IMR-90 (cell line): Measurements from ENCODE around the gene FRY.

ENCODE experiments used
- CEBPB ChIP-seq: IDR thresholded peaks from 2 replicates; pipeline ENCODE4 v1.6.1; 2012; ENCODE audit warnings: low read depth, low read length, improper control_type of control experiment
- FOS ChIP-seq: fragments of 150-350 bp; IDR thresholded peaks from 2 replicates; pipeline ENCODE4 v1.6.1; 2016; ENCODE audit warnings: low read depth, low read length
- MAFK ChIP-seq: IDR thresholded peaks from 2 replicates; pipeline ENCODE4 v1.6.1; 2012; ENCODE audit warnings: low read depth, low read length, improper control_type of control experiment
- MAZ ChIP-seq: IDR thresholded peaks from 2 replicates; pipeline ENCODE4 v1.6.1; 2012; ENCODE audit warnings: low read depth, mild to moderate bottlenecking, low read length, improper control_type of control experiment, moderate library complexity, borderline replicate concordance
- NFE2L2 ChIP-seq: fragments of 150-350 bp; IDR thresholded peaks from 2 replicates; pipeline ENCODE4 v1.6.1; 2016; ENCODE audit warnings: low read depth, mild to moderate bottlenecking, low read length
- POLR2A ChIP-seq: IDR thresholded peaks from 2 replicates; pipeline ENCODE4 v1.6.1; 2012; ENCODE audit warnings: mild to moderate bottlenecking, low read depth, low read length
- TF ChIP-seq, protein P1 (sequence below): conservative IDR thresholded peaks from 2 replicates; pipeline ENCODE4 v1.5.1; 2012; ENCODE audit warnings: mild to moderate bottlenecking, low read depth, low read length, improper control_type of control experiment
- TF ChIP-seq, protein P2 (sequence below): fragments of 150-350 bp; IDR thresholded peaks from 2 replicates; pipeline ENCODE4 v1.6.1; 2017; ENCODE audit warnings: mild to moderate bottlenecking, antibody characterized with exemption, low read length, low read depth
- TF ChIP-seq, protein P3 (sequence below): fragments of 150-350 bp; IDR thresholded peaks from 2 replicates; pipeline ENCODE4 v1.6.1; 2016; ENCODE audit warnings: low read depth, mild to moderate bottlenecking, low read length, moderate library complexity, borderline replicate concordance

DNA sequence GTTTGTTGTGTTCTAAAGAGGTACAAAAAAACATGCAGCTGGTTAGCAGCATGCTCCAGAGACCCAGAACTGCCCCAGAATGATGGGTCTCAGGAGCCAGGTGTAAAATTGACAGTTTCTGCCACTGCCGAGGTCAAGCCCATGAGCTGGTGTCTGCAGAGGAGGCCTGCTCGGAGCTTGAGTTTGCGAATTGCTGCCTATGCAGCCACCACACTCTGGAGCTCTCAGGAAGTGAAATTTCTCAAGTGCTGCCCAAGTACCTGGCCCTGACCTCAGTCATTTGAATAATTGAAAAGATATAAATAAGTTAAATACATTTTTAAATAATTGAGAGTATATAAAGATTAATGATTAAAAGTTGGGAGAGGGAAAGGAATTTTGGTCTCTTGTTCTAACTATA, 217.2 kb downstream of the FRY start:
- TF ChIP-seq, protein P1, sequence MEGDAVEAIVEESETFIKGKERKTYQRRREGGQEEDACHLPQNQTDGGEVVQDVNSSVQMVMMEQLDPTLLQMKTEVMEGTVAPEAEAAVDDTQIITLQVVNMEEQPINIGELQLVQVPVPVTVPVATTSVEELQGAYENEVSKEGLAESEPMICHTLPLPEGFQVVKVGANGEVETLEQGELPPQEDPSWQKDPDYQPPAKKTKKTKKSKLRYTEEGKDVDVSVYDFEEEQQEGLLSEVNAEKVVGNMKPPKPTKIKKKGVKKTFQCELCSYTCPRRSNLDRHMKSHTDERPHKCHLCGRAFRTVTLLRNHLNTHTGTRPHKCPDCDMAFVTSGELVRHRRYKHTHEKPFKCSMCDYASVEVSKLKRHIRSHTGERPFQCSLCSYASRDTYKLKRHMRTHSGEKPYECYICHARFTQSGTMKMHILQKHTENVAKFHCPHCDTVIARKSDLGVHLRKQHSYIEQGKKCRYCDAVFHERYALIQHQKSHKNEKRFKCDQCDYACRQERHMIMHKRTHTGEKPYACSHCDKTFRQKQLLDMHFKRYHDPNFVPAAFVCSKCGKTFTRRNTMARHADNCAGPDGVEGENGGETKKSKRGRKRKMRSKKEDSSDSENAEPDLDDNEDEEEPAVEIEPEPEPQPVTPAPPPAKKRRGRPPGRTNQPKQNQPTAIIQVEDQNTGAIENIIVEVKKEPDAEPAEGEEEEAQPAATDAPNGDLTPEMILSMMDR = no peak
- TF ChIP-seq, protein P2, sequence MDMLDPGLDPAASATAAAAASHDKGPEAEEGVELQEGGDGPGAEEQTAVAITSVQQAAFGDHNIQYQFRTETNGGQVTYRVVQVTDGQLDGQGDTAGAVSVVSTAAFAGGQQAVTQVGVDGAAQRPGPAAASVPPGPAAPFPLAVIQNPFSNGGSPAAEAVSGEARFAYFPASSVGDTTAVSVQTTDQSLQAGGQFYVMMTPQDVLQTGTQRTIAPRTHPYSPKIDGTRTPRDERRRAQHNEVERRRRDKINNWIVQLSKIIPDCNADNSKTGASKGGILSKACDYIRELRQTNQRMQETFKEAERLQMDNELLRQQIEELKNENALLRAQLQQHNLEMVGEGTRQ = no peak
- no peak for TF ChIP-seq POLR2A
- TF ChIP-seq MAZ = no peak
- no peak for TF ChIP-seq CEBPB
- TF ChIP-seq NFE2L2 = no peak
- TF ChIP-seq FOS = no peak
- TF ChIP-seq, protein P3, sequence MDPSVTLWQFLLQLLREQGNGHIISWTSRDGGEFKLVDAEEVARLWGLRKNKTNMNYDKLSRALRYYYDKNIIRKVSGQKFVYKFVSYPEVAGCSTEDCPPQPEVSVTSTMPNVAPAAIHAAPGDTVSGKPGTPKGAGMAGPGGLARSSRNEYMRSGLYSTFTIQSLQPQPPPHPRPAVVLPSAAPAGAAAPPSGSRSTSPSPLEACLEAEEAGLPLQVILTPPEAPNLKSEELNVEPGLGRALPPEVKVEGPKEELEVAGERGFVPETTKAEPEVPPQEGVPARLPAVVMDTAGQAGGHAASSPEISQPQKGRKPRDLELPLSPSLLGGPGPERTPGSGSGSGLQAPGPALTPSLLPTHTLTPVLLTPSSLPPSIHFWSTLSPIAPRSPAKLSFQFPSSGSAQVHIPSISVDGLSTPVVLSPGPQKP = no peak
- no peak for TF ChIP-seq MAFK
